ENCODE results near the gene EIF4B.
A peak's percentile ranks its signal among the peaks of the same experiment; 100 is the strongest.

The EIF4B gene

GRCh38 chr12:53044896-53045695 is 38.8 kb downstream of the EIF4B start:
- no peak for DNase-seq (ENCODE audit: low read depth)

DNA sequence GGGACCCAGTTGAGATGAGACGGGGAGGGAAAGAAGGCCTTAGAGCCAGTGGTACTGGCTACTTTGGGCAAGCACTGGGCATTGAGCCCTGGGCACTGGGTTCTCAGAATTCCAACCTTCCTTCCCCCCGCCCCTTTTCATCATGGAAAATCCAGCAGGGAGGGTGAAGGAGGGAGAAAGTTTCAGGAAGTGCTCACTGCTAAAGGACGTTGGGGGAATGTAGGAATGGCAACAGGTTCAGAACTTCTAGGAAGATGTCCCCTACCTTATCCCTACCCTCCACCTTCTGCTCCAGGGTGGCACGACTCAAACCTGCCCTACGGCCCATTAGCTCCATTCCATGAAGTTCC is 39.4 kb downstream of the EIF4B start:
- DNase-seq (ENCODE audit: low read depth): no peak

GRCh38 chr12:53046655-53047220 is 40.5 kb downstream of the EIF4B start:
- peak; percentile 83 for DNase-seq (ENCODE audit: low read depth)

GRCh38 chr12:53047221-53048032 is 41.2 kb downstream of the EIF4B start:
- peak; percentile 73 for DNase-seq (ENCODE audit: low read depth)

GRCh38 chr12:53048033-53048779 is 42.0 kb downstream of the EIF4B start:
- no peak for DNase-seq (ENCODE audit: low read depth)

- peak; percentile 69 for DNase-seq (ENCODE audit: low read depth)
Measured at GRCh38 chr12:53048780-53049401, 42.6 kb downstream of the EIF4B start.

DNA sequence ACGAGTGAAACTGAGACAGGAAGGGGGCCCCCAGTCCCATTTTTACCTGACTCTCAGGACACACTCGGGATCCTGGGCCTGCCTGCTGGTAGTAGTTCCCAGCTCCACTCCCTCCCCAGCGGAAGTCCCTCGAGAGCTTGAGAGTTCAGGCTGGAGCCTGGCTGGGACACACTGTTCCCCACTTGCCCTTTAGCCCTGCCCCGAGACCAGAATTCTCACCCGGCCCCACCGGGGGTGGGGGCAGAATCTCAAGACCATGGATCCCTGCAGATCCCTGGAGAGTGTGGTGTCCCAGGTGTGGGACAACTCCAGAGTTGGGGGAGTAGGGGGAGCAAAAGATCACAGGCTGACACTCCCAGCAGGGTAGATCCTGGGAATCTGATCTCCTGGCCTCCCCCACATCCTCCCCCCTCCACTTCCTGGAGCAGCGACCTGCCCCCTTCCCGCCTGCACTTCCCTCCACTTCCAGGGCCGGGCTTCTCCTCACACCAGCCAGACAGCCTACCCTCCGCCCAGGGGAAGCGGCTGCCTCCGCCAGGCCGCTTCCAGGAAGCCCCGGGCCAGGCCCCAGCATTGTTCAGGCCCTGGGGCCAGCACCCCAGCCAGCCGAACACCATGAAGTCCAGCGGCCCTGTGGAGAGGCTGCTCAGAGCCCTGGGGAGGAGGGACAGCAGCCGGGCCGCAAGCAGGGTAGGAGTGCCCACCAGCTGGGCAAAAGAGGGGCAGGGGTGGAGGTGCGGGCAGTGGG is 43.5 kb downstream of the EIF4B start, which contains the start of gene TNS2:
TSS of gene TNS2 (plus strand) at position 495 of the 748 bp plus-strand sequence. CDS start at position 616, 121 bp downstream.
- DNase-seq (ENCODE audit: low read depth): peak; percentile 75

DNA sequence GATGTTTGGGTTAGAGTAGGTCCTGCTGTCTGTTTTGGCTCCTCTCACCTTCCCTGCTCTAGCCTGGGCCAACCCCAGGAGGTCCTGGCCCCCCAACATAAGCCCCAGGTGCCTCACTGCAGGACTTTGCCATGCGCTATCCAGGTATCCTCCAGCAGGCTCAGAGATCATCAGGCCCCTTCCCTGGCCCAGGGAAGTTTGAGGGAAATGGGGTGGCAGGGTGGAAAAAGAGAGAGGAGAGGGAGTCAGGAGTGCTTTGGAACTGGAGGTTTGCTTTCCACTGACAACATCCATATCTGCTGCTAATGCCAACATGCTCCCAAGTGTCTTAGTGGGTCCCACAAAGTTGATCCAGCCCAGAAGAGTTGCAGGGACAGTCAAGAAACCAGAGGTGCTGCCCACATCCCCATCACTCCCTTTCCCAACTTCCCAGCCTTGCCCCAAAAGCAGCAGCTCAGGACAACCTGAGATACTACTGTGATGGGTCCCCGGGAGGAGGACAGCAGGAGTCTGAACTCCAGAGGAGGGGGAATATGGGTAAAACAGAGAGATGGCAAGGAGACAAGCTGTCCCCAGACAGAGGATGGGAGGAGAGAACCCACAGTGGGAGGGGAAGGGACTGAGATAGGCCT is 44.3 kb downstream of the EIF4B start:
- no peak for DNase-seq (ENCODE audit: low read depth)

DNA sequence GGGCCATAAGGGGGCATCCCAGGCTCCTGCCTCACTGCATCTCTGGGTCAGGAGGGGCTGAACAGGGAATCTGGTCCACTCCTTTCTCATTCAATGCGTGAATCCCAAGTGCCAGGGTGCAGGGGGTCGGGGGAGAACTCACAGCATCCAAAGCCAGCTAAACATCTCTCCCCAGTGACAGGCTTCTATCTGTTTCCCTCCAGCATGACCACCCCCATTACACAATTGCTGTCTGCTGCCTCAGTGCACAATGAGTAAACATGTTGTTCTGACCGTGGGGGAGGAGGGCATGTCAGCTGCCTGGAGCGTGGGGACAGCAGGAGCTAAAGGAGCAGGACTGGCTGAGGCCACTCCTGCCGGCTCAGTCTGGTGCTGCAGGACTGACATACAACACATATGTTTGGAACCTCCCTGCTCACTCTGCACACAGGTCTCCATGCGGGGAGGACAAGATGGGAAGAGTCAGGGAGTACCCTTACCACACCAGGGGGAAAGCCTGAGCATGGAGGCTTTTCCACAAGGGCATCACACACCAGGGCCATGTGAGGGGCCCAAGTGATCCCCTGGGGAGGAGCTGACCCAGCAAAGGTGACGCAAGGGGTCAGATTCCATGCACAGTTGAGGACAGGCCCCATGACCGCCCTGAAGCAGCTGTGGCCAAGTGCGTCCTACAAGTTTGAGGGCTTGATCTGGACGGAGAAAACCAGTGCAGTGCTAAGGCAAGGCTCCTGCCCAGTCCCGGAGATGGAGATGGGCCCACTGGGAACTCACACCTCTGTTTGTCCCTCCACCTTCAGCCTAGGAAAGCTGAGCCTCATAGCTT is 45.0 kb downstream of the EIF4B start:
- peak; percentile 91 for DNase-seq (ENCODE audit: low read depth)

- no peak for DNase-seq (ENCODE audit: low read depth)
Measured at GRCh38 chr12:53051881-53052412, 45.7 kb downstream of the EIF4B start.

GRCh38 chr12:53052419-53053217 is 46.4 kb downstream of the EIF4B start:
- DNase-seq (ENCODE audit: low read depth): peak; percentile 68

DNA sequence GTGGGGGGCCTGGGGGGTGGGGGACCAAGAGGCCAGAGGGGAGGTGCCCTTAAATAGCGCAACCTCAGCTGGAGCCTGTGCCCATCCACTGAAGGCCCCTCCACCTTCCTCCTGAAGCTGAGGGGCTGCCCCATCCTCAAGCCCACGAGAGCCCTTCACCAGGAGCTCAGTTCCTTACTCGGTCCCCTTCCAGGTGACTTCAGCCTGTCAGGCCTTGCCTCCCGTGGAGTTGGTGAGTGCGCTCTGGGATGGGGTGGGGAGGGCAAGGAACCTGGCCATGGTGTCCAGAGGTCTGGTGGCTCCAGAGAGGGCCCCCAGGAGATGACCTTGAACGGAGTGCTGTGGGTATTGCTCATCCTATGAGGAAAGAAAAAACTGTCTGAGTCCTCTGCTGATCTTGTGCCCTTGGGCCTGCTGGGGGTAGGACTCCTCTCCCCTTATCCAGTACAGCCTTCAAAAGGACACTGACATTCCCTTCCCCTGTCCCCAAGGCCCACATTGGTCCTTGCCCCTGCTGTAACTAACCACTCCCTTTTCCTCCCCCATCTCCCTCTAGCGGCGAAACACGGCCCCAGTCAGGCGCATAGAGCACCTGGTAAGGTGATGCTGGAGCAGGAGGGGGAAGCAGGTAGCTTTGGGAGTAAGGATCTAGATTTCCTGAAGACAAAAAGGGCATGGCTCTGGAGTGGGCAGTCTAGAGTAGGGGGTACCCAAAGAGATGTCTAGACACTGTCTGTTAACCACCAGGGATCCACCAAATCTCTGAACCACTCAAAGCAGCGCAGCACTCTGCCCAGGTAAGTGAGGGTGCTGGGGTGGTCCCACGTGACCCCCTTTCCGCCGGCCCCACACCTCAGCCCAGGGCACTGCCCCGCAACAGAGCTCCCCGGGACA is 47.2 kb downstream of the EIF4B start:
- DNase-seq (ENCODE audit: low read depth): peak; percentile 55

GRCh38 chr12:53054112-53054878 is 48.0 kb downstream of the EIF4B start:
- DNase-seq (ENCODE audit: low read depth): peak; percentile 86

DNA sequence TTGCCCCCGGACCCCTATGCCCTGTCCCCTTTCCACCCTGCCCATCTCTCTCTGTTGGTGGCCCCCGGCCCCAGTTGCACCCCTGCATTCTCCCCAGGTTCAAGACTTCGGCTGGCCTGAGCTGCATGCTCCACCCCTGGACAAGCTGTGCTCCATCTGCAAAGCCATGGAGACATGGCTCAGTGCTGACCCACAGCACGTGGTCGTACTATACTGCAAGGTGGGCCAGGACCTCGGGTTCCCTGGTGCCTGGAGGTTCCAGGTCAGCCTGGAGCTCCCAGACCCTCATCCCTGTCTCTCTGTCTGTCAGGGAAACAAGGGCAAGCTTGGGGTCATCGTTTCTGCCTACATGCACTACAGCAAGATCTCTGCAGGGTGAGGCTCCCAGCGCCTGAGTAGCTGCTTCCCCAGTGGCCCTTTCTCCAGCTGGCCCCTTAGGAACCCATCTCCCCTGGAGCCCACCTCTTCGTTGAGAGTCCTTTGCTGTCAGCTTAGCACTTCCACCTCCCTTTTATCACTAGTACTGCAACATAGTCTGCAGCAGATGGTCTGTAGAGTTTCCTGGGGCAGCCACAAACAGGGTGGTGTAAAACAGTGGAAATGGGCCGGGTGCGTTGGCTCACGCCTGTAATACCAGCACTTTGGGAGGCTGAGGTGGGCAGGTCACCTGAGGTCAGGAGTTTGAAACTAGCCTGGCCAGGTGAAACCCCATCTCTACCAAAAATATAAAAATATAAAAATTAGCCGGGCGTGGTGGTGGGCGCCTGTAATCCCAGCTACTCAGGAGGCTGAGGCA is 49.4 kb downstream of the EIF4B start:
- no peak for DNase-seq (ENCODE audit: low read depth)

DNA sequence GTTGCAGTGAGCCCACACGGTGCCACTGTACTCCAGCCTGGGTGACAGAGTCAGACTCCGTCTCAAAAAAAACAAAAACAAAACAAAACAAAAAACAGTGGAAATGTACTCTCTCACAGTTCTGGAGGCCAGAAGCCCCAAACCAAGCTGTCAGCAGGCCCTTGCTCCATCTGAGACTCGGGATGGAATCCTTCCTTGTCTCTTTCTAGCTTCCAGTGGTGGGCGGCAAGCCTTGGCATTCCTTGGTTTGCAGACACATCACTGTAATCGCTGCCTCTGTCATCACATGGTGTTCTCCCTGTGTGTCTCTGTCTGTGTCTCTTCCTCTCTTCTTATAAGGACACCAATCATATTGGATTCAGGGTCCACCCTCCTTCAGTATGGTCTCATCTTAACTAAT is 50.0 kb downstream of the EIF4B start:
- peak; percentile 43 for DNase-seq (ENCODE audit: low read depth)

- DNase-seq (ENCODE audit: low read depth): no peak
Measured at GRCh38 chr12:53056901-53057300, 50.6 kb downstream of the EIF4B start.
